ENCODE data around the gene HSPB2.
A peak's percentile ranks its signal among the peaks of the same experiment; 100 is the strongest.

Gene HSPB2

GRCh38 chr11:111911563-111912401 is 752 bp upstream of the HSPB2 start, which contains the start of gene CRYAB:
Gene CRYAB (minus strand): TSS chr11:111911770. CDS start chr11:111911724, 46 bp downstream.
- DNase-seq (ENCODE audit: low read depth, low spot score): peak; percentile 95
- CTCF ChIA-PET: interaction anchor here (0.9 to 3.0 kb wide), 4 partner anchors 20 to 34 kb away, joined by 3 to 13 read pairs (median 4); no protein-coding TSS in a partner anchor
- POLR2A ChIA-PET: interaction anchor here (0.8 to 1.8 kb wide), 3 partner anchors 12 to 41 kb away, joined by 3 to 10 read pairs (median 5); no protein-coding TSS in a partner anchor
- H3K4me3 ChIP-seq (ENCODE audit: low read depth, low read length): peak within 1 kb of the TSS; percentile 50
- no peak for TF ChIP-seq CTCF (IDR thresholded peaks at IDR 0.05; ENCODE audit: insufficient read depth, low read length, missing control alignments)

GRCh38 chr11:111913031-111913861 is 712 bp downstream of the HSPB2 start:
- peak overlapping the region; percentile 50 for H3K4me3 ChIP-seq (ENCODE audit: low read depth, low read length)
- no peak for TF ChIP-seq CTCF (IDR thresholded peaks at IDR 0.05; ENCODE audit: insufficient read depth, low read length, missing control alignments)
- ChIA-PET POLR2A (interaction anchor here (1.0 to 2.3 kb wide), 4 partner anchors 14 to 42 kb away, joined by 3 to 7 read pairs (median 4); partner anchors contain the start of genes ALG9 and DIXDC1), CTCF (interaction anchor here (0.8 to 3.0 kb wide), 7 partner anchors 11 to 71 kb away, joined by 3 to 13 read pairs (median 5); partner anchors contain the start of gene DIXDC1)
- no peak for DNase-seq (ENCODE audit: low read depth, low spot score)

GRCh38 chr11:111913997-111914396 is 1.5 kb downstream of the HSPB2 start:
- CTCF ChIA-PET: interaction anchor here (0.7 to 2.1 kb wide), 7 partner anchors 10 to 71 kb away, joined by 3 to 11 read pairs (median 4); partner anchors contain the start of gene DIXDC1
- TF ChIP-seq CTCF (IDR thresholded peaks at IDR 0.05; ENCODE audit: insufficient read depth, low read length, missing control alignments): no peak

GRCh38 chr11:111916768-111917167 is 4.2 kb downstream of the HSPB2 start:
- no peak for DNase-seq (ENCODE audit: low read depth, low spot score)

More at GRCh38 chr11:111913997-111914396, 1.5 kb downstream of the HSPB2 start:
- DNase-seq (ENCODE audit: low read depth, low spot score): peak; percentile 69
- peak overlapping the region; percentile 50 for H3K4me3 ChIP-seq (ENCODE audit: low read depth, low read length)
- POLR2A ChIA-PET: interaction anchor here (1.0 to 2.3 kb wide), 4 partner anchors 13 to 43 kb away, joined by 3 to 7 read pairs (median 4); partner anchors contain the start of genes ALG9 and DIXDC1

GRCh38 chr11:111917312-111917711 is 4.8 kb downstream of the HSPB2 start:
- TF ChIP-seq CTCF (IDR thresholded peaks at IDR 0.05; ENCODE audit: insufficient read depth, low read length, missing control alignments): no peak
- ChIA-PET CTCF (interaction anchor here (0.9 to 1.5 kb wide), 2 partner anchors 14 to 313 kb away, joined by 3 to 5 read pairs; no protein-coding TSS in a partner anchor), POLR2A (no interaction called here)
- no peak for DNase-seq (ENCODE audit: low read depth, low spot score)
- H3K4me3 ChIP-seq (ENCODE audit: low read depth, low read length): no peak overlapping the region

More at GRCh38 chr11:111916768-111917167, 4.2 kb downstream of the HSPB2 start:
- TF ChIP-seq CTCF (IDR thresholded peaks at IDR 0.05; ENCODE audit: insufficient read depth, low read length, missing control alignments): no peak
- ChIA-PET POLR2A (no interaction called here), CTCF (interaction anchor here (0.9 kb wide), 1 partner anchor 312 kb away, joined by 3 read pairs; no protein-coding TSS in a partner anchor)
- H3K4me3 ChIP-seq (ENCODE audit: low read depth, low read length): no peak overlapping the region

All from AG04449 (cell line).